ENCODE data around the gene EXT2.

EXT2 gene

GRCh38 chr11:44101098-44101497 lies 5.6 kb downstream of the EXT2 start:
- no peak for TF ChIP-seq CTCF (IDR thresholded peaks at IDR 0.05)

GRCh38 chr11:44104481-44105294 lies 9.2 kb downstream of the EXT2 start:
- TF ChIP-seq CTCF (IDR thresholded peaks at IDR 0.05), result no peak

GRCh38 chr11:44108260-44108659 lies 12.8 kb downstream of the EXT2 start:
- TF ChIP-seq CTCF (IDR thresholded peaks at IDR 0.05), result no peak

- TF ChIP-seq CTCF (IDR thresholded peaks at IDR 0.05), result peak; percentile 92
These were observed 14.8 kb downstream of the EXT2 start for GRCh38 chr11:44110231-44110679.

- no peak for TF ChIP-seq CTCF (IDR thresholded peaks at IDR 0.05)
These were observed 16.8 kb downstream of the EXT2 start for GRCh38 chr11:44112091-44112821.

GRCh38 chr11:44113018-44113417 lies 17.5 kb downstream of the EXT2 start:
- no peak for TF ChIP-seq CTCF (IDR thresholded peaks at IDR 0.05)

- TF ChIP-seq CTCF (IDR thresholded peaks at IDR 0.05), result no peak
These were observed 18.1 kb downstream of the EXT2 start for GRCh38 chr11:44113572-44113971.
